GM19468 (cell line): ENCODE results near the gene FHIP1A.

Experiments used
- ATAC-seq: cut with Tn5 transposase; IDR thresholded peaks from one replicate; pipeline ENCODE4 v1.9.1; 2021; ENCODE audit warnings: mild to moderate bottlenecking, moderate library complexity, moderate number of reproducible peaks; ENCODE audit not compliant: unreplicated experiment; ENCODE audit errors: extremely low read depth

Gene FHIP1A

DNA sequence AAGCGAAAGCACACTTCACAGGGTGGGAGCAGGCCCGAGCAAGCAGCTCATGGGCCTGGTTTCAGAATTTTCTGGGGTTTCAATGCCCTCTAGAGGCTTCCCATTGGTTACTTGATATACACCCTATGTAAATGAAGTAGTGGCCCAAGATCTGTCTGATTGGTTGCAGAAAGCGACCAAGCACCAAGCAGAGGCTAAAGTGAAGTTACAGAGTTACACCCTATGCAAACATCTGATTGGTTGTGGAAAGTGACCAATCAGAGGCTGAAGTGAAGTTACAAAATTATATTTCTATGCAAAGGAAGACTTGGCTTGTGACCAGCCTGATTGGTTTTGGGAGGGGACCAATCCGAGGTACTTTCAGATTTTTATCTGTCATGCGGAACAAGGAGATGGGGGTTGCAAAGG is 8.2 kb downstream of the FHIP1A start:
- ATAC-seq = no peak

DNA sequence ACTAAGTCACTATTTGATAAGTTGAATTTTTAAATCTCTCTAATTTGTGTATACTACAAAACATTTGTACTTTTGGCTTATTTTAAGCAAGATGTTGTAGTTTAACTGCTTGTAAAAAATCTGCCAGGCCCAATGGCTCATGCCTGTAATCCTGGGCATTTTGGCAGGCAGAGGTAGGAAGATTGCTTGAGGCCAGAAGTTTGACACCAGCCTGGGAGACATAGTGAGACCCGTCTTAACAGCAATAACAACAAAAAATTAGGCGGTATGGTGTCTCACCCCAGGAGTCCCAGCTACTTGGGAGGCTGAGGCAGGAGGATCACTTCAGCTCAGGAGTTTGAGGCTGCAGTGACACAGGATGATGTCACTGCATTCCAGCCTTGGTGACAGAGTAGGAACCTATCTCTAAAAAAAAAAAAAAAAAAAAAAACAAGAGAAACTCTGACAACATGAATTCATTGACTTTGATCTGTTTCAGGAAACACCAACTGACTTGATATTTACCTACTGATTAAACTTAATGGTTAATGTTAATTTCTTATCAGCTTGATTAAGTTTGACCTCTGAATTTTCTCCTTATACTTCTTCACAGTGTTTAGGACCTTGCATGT is 8.9 kb downstream of the FHIP1A start:
- no peak for ATAC-seq

DNA sequence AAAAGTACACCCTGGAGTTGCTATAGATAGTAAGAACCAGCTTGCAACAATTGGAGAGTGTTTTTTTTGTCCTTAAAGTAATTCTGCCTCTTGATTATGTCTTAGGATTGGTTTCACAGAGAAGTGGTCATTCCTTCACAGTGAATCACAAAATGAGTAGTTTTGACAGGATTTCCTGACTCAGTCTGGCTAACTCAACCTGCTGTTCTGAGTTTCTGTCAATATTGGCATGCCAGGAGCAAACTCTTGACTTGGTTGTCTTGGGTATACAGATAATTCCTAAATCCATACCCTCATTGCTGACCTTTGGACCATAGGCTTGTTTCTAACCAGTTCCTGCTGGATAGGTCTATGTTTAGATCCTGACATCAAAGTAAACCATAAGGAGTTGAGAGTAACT is 9.4 kb downstream of the FHIP1A start:
- no peak for ATAC-seq

DNA sequence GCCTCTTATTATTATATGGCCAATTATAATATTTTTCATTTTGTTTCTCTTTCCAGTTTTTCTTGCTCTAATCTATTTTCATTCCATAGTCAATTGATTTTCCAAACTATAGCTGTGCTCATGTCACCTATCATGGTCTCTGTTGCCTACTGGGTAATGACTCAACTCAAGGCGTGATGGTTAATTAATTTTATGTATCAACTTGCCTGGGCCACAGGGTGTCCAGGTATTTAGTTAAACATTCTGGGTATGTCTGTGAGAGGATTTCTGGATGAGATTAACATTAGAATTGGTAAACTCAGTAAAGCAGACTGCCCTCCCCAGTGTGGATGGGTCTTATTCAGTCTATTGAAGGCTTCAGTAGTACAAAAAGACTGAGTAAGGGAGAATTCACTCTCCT is 9.9 kb downstream of the FHIP1A start:
- ATAC-seq = no peak

DNA sequence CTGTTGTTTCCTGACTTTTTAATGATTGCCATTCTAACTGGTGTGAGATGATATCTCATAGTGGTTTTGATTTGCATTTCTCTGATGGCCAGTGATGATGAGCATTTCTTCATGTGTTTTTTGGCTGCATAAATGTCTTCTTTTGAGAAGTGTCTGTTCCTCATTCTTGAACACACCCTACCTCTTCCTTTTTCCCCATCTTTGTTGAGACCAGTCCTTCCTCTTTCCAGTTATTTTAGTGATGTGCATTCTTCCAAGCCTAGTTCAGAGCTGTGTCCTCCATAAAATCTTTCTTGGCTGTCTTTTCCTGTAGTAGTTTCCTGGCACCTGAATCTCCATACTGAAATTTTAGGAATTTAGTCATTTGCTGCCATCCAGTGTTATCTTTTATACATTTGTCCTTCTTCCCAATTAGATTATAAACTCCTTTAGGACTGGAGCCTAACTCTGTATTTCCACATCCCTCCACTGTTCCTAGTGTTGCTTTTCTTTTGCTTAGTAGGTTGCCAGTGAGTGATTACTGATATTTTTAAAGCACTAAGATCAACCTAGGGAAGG is 11.4 kb downstream of the FHIP1A start:
- no peak for ATAC-seq

DNA sequence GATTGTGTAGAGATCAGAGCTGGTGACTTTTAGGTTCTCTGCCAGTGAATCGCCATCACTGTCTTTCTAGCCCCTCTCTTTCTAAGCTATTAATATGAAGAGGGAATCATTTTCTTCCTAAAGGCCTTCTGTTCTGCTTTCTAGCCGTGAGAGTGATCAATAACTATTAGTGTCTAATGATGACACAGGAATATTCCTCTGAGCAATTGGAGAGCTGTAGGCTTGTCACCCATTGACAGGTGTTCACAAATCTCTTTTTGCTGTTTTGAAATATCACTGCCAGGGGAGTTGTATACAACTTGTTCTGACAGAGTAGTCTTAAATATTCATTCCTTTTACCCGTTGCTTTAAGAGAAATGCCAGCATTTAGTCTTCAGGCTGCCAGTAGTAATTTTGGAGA is 13.9 kb downstream of the FHIP1A start:
- ATAC-seq = no peak

DNA sequence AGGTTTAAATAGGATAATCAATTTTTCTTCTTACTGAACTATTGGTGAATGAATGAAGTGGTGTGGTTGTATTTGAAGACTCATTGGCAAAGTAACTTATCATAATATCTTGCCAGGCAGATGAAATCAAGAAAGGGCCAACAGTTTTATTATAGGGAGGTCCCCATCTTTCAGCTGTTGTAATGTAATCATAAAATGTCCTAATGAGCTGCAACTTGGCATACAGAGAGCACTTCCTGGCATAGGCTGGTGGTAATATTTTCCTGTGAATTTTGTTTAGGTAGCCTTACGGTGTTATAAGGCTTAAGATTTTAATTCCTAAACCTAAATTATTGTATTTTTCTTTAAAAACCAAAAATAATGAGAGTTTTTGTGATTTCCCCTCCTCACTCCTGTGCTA is 17.5 kb downstream of the FHIP1A start:
- ATAC-seq = no peak

DNA sequence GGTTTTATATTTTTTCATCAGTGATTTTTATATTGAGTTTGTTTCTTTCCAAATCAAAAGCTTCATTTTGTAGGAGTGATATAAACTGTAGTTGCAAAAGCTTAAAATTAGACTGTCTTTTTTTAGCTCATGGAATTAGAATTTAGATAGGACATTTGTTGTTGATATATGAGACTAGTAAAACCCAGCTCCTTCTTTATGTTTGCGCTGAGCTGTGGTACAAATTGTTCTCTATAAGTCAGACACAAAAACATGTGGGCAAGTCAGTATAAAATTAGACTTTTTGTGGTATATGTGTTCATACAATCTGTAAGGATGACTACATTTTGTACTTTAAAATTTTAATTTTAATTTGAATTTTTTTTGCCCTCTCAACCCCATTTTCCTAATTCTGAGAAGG is 18.3 kb downstream of the FHIP1A start:
- no peak for ATAC-seq

DNA sequence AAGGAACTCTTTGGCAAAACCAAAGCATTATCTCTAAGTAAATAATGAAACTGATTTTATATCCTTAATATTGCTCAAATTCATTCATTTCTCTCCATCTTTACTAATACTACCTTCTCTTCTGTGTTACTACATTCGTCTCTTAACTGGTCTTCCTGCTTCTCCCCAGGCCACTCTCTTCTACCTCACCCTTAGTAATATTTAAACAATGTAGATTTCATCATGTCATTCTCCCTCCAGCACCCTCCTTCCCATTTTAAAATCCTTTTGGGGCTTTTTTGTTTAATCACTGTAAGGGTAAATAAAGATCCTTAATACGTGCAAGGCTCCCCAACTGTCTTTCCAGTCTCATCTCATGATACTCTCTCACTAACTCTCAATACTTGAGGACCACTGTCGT is 19.4 kb downstream of the FHIP1A start:
- no peak for ATAC-seq

DNA sequence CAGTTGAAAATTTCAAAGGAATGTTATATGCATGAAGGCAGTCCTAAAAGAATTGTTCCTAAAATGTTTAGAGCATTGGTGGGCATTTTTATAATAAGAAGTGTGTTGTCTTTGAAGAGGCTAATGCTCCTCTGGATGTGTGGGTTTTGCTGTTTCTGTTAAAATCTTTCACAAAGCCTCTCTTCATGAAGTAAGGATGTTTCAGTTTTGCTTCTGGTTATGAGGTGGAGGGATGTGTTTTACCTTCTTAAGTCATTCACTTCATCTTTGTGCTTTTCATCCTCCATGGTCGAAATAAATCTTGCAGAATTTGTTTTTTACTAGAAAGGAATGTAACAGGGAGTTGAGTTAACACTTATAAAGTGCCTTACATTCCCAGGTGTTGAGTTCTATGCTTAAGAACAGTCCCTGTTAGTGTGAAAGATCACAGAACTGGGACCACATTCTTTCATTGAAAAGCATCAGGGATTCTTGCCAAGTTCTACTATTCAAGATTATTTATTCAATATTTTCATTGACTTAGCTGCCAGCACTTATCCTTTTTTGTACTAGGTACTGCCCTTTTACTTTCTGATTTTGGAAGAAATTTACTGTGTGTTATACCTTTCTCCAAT is 21.1 kb downstream of the FHIP1A start:
- ATAC-seq = peak; percentile 75

DNA sequence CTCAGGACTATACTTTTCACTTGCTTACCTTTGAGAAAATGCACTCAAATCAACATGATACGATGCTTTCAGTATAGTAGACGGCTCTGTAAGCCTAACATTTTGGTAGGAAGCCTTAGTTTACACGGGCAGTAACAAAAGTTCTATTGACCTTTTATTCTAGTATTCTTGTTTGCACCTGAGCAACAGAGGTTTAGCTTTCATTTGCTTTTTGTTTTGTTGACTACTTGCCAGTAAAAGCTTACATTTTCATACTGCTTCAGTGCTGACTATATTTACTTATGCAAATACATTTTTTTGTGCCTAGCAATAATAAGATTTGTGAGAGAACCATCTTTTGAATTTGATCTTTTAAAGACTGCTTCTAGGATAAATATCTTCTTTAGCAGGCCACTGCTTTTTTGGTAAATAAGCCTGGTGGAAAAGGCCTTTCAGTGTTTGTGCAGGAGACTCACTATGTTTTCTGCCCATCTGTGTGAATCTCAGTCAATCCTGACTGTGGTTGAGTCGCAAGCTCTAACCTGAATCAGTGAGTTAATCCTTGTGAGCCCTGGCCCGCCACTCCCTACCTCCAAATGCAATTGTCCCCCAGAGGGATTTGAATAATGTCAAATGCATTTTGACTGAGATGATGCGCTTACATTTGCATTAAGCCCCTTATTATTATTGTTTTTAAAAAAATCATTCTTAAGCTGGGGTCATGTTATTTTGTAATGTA is 21.9 kb downstream of the FHIP1A start:
- ATAC-seq = no peak

DNA sequence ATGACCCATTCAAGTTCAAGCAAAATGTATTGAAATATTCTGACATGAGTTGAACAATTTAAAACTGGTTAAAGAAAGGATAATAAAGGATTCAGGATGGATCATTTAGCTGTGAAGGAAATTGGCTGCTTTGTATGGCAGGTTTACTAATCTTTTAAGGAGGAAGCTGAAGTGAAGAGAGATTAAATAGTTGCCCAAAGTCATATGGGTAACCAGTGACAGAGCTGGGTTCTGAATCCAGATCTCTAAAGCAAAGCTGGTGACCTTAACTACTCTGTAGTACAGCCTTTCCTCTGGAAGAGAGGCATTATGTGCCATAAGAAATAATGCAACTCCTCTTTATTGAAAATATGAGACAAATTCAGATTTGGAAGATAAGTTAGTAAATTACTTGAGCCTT is 22.8 kb downstream of the FHIP1A start:
- no peak for ATAC-seq

DNA sequence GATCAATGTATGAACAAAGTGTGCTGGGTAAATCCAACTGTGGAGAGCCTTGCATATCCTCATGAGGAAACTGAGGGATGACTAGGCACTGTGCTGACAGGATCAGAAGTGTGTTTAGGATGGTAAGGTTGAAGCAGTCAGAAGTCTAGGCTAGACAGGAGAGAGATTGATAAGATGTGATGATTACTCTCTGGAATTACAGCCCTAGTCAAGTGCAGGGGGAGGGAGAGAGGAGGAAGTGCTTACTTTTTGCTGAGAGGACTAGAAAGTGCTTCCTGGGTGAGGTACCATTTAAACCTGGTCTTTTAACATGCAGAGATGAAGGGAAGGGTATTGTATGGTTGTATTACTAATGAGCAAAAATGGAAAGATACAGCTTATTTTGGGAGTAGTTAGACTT is 23.7 kb downstream of the FHIP1A start:
- no peak for ATAC-seq

DNA sequence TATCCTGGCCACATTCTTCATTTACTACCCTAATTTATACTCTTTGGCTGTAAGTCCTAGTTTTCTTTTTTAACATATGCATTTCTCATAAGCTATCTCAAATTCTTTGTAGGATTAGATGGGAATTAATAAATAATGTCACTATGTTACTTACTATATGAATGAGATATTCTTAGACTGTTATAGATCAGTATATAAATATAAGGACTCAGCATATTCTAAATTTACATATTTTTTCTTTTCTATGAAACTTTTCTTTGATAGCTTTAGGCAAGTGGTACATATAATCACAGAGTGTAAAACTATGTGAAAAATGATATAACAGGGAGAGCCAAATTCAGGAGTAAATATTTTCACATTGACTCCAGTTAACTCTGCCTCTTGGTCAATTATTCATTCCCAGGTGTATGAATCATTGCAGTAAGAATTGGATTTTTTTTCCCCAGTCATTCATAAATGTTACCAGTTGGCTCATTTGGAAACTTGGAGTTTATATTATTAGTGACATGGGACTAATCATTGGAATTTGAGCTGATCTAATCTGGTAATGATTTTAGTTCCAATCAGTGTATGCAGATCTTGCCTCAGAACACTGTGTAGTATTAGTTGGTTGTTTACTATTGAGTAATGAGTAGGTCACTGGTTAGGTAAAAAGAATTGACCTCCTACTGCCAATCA is 25.3 kb downstream of the FHIP1A start:
- ATAC-seq = no peak

DNA sequence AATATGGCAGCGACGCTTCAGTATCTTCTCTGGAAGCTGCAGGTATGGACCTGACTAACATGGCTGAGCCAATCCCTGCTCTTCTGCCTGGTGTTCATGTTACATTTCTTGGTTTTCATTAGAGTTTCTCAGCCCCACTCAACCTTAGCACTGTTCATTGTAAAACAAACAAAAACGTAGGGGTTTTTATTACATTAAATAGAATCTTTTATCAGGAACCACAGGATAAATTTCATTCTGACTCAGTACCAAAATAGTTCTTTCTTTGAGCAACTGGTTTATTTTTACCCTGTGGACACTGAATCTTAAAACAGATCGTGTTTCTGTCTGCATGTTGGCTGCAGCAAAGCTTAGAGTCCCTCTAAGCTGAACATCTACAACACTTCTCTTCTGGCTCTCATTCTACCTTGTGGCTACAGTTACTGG is 27.1 kb downstream of the FHIP1A start:
- no peak for ATAC-seq

DNA sequence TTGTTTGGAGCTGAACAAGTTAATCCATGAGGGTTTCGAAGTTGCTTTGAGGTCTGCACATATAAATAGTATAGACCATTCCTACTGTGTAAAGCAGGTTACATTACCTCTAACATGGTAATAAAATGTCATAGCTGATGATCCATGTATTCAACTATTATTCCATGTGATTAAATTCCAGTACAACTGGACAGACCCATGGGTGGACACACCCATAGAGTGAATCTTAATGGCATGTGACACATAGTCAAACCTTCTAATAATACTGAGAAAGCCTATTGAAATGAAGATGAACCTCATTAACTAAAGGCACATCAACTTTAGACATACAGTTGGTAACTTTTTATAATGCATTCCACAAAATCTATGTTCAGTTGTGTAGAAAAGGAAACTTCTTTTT is 28.5 kb downstream of the FHIP1A start:
- no peak for ATAC-seq

DNA sequence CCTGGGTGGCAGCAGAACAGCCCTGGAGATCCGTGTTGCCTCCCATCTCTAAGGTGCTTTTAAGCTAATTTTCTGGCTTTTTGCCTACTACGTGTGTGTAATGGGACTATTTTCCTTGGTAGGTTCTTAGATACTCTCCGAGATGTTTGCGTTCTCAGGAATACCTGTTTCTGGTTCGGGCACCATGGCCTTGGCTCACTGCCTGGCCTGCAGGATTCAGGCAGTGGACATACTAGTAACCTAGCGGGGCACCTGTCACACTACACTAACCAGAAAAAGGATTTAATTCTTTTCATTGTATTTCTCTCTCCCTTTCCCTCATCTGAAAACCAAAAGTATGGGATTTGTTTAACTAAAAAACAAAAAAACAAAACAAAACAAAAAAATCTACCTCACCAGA is 29.2 kb downstream of the FHIP1A start:
- no peak for ATAC-seq

DNA sequence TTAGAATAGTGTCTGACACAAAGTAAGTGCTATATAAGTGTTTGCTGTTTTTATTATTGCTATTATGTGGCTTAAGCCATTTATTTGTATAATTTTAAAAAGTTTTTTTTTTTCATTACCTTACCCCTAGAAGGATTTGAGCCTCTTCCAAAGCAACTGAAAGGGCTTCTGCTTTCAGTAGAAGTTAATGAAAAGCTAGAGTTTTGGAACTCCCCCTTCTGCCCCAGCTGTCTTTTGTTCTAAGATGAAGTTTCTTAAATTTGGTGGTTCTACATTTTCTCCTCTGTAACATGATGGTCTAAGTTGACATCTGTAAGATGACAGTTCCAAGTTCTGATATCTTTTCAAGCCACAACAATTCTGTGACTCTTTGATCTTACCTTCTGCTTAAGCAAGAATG is 30.3 kb downstream of the FHIP1A start:
- ATAC-seq = peak; percentile 28

DNA sequence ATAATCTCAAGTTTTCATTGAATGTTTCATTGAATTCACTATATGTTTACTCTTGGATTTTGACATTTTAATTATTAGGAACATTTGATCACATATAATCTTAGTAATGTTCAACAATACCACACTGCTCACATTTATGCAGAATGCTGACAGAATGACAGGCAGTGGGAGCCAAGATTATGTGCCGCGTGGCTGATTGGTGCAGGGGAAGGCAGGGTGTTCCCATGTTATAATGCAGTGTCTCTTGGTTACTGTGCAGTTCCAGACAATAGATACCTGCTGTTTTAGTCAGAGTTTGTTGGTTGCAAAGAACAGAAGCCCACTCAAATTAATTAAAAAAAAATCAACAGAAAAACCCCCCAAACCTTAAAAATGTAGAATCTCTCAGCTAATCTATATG is 33.0 kb downstream of the FHIP1A start:
- ATAC-seq = no peak

DNA sequence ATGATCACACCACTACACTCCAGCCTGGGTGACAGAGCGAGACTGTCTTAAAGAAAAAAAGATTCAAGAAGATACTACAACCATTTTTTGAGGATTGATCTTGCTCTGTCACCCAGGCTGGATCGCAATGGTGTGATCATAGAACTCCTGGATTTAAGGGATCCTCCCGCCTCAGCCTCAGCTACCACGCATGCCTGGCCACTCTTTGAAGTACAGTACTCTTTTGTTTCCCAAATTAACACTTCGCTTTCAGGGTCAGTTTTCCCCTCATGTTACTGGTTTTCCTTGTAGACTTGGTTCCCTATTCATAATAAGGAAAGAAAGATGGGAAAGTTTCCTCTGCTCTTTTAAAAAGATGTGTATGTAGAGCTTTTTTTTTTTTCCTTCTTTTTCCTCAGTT is 34.3 kb downstream of the FHIP1A start:
- ATAC-seq = no peak

DNA sequence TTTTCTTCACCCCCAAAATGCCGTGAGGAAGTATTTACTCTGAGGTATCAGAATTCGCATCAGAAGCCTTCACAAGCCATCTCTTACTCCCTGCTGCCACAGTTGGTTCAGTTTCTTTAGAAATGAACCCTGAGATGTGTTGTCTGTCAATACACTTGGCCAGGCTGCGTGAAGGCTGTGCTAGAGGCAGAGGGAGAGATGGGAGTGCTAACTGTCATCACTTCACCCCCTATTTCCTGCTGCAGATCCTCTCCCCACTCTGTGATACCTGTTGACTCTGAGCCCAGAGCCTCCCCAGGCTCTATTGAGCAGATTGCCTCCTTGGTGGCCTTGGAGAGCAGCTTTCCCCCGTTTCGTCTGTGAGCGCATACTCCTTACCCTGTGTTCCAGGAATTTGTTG is 34.8 kb downstream of the FHIP1A start:
- no peak for ATAC-seq
